HEK293 (cell line): Measurements from ENCODE around the gene RGS19.

Experiments used
- CTCF ChIA-PET: fragments of 350-600 bp; formaldehyde crosslinking; extraction: SDS; loops from one replicate; lab custom pipeline; 2021; ENCODE audit warnings: antibody characterized with exemption; lab: Yijun Ruan, JAX
- POLR2A ChIA-PET: fragments of 300-600 bp; formaldehyde crosslinking; extraction: SDS; loops from one replicate; lab custom pipeline; 2020; ENCODE audit warnings: antibody characterized with exemption, inconsistent platforms; lab: Yijun Ruan, JAX
- H3K27ac ChIP-seq: fragments of 200-500 bp; sonication (Bioruptor generic); 2 replicates; pipeline ENCODE4 v1.5.1; 2014; ENCODE audit warnings: low read depth, low read length, control low read depth, inconsistent platforms; ENCODE audit errors: extremely low read depth
- H3K36me3 ChIP-seq, 2 experiments: fragments of 200-500 bp in 1 of 2; sonication (Bioruptor generic) in 1 of 2; 1 replicate in 1 of 2; 2 replicates in 1 of 2; pipeline ENCODE4 v1.5.1; 2014 to 2017; ENCODE audit warnings: inconsistent platforms in 2 of 2, low read length in 2 of 2; ENCODE audit not compliant: control insufficient read depth in 2 of 2, insufficient read depth in 1 of 2
- H3K4me1 ChIP-seq: fragments of 200-500 bp; sonication (Bioruptor generic); 2 replicates; pipeline ENCODE4 v1.5.1; 2014; ENCODE audit warnings: mild to moderate bottlenecking, low read length, inconsistent platforms; ENCODE audit not compliant: control insufficient read depth, insufficient read depth
- H3K4me3 ChIP-seq: 2 replicates; pipeline ENCODE4 v1.5.1; 2011; ENCODE audit warnings: low read depth, mild to moderate bottlenecking, control low read depth, low read length, moderate library complexity
- H3K9me3 ChIP-seq: fragments of 200-500 bp; sonication (Bioruptor generic); 2 replicates; pipeline ENCODE4 v1.5.1; 2014; ENCODE audit warnings: low read depth, low read length, inconsistent platforms; ENCODE audit not compliant: control insufficient read depth, insufficient read depth
- ZNF174 ChIP-seq: fragments of 450-650 bp; formaldehyde crosslinking; IDR thresholded peaks from 2 replicates; pipeline ENCODE4 v1.5.0; 2017; ENCODE audit warnings: missing biosample characterization, mild to moderate bottlenecking, missing genetic modification characterization
- ZNF19 ChIP-seq: fragments of 450-650 bp; formaldehyde crosslinking; IDR thresholded peaks from 2 replicates; pipeline ENCODE4; 2016; ENCODE audit warnings: missing biosample characterization, missing genetic modification characterization, low read depth
- ZNF221 ChIP-seq: fragments of 450-650 bp; formaldehyde crosslinking; IDR thresholded peaks from 2 replicates; pipeline ENCODE4 v1.5.1; 2017; ENCODE audit warnings: missing biosample characterization, missing genetic modification characterization, borderline replicate concordance
- ZNF391 ChIP-seq: fragments of 450-650 bp; formaldehyde crosslinking; IDR thresholded peaks from 2 replicates; pipeline ENCODE4 v1.5.1; 2016; ENCODE audit warnings: low read depth, missing biosample characterization, missing genetic modification characterization, borderline replicate concordance
- ZNF707 ChIP-seq: fragments of 450-650 bp; formaldehyde crosslinking; IDR thresholded peaks from 2 replicates; pipeline ENCODE4 v1.5.1; 2016; ENCODE audit warnings: missing biosample characterization, missing genetic modification characterization
- TF ChIP-seq, protein P1 (sequence below): fragments of 450-650 bp; formaldehyde crosslinking; IDR thresholded peaks from 2 replicates; pipeline ENCODE4 v1.5.1; 2016; ENCODE audit warnings: missing biosample characterization, missing genetic modification characterization, low read depth
- TF ChIP-seq, protein P2 (sequence below): fragments of 450-650 bp; formaldehyde crosslinking; IDR thresholded peaks from 2 replicates; pipeline ENCODE4 v1.5.1; 2016; ENCODE audit warnings: missing biosample characterization, missing genetic modification characterization, borderline replicate concordance
- TF ChIP-seq, protein P3 (sequence below): fragments of 450-650 bp; formaldehyde crosslinking; IDR thresholded peaks from 2 replicates; pipeline ENCODE4 v1.5.1; 2016; ENCODE audit warnings: missing biosample characterization, missing genetic modification characterization, borderline replicate concordance
- TF ChIP-seq, protein P4 (sequence below): fragments of 450-650 bp; formaldehyde crosslinking; IDR thresholded peaks from 2 replicates; pipeline ENCODE4 v1.5.1; 2016; ENCODE audit warnings: missing biosample characterization, missing genetic modification characterization
- TF ChIP-seq, protein P5 (sequence below): fragments of 450-650 bp; formaldehyde crosslinking; IDR thresholded peaks from 2 replicates; pipeline ENCODE4; 2016; ENCODE audit warnings: missing biosample characterization, missing genetic modification characterization
- TF ChIP-seq, protein P6 (sequence below): fragments of 450-650 bp; formaldehyde crosslinking; IDR thresholded peaks from 2 replicates; pipeline ENCODE4 v1.5.1; 2016; ENCODE audit warnings: missing biosample characterization, missing genetic modification characterization
- TF ChIP-seq, protein P7 (sequence below): fragments of 450-650 bp; formaldehyde crosslinking; IDR thresholded peaks from 2 replicates; pipeline ENCODE4 v1.5.1; 2017; ENCODE audit warnings: missing biosample characterization, mild to moderate bottlenecking, missing genetic modification characterization, moderate library complexity

Gene RGS19

DNA sequence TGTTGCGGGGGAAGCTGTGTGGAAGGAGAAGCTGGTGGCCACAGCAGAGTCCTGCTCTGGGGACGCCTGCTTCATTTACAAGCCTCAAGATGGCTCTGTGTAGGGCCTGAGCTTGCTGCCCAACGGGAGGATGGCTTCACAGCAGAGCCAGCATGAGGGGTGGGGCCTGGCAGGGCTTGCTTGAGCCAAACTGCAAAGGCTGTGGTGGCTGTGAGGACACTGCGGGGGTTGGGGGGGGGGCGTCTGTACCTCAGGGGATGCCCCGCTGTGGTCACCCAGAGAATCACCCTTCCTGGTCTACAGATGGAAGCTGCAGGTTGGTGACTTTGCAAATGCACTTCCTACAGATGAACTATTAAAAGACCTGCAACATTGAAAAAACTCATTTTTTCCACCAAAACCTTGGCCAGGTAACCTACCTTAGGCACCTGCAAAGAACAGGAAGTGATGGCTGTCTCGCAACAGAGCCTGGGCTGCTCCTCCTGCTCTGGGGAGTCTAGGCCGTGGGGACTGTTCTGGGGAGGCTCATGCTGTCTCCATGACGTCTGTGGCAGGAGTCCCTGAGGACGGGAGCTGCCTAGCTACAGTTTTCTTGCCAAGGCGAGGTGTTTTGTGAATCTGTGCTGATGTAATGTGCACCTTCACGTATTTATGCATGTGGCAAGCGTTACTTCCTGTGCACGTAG, 20.7 kb upstream of the RGS19 start:
- TF ChIP-seq, protein P1, sequence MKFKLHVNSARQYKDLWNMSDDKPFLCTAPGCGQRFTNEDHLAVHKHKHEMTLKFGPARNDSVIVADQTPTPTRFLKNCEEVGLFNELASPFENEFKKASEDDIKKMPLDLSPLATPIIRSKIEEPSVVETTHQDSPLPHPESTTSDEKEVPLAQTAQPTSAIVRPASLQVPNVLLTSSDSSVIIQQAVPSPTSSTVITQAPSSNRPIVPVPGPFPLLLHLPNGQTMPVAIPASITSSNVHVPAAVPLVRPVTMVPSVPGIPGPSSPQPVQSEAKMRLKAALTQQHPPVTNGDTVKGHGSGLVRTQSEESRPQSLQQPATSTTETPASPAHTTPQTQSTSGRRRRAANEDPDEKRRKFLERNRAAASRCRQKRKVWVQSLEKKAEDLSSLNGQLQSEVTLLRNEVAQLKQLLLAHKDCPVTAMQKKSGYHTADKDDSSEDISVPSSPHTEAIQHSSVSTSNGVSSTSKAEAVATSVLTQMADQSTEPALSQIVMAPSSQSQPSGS (tag by site-specific recombination) = no peak
- no peak for TF ChIP-seq ZNF221
- TF ChIP-seq, protein P2, sequence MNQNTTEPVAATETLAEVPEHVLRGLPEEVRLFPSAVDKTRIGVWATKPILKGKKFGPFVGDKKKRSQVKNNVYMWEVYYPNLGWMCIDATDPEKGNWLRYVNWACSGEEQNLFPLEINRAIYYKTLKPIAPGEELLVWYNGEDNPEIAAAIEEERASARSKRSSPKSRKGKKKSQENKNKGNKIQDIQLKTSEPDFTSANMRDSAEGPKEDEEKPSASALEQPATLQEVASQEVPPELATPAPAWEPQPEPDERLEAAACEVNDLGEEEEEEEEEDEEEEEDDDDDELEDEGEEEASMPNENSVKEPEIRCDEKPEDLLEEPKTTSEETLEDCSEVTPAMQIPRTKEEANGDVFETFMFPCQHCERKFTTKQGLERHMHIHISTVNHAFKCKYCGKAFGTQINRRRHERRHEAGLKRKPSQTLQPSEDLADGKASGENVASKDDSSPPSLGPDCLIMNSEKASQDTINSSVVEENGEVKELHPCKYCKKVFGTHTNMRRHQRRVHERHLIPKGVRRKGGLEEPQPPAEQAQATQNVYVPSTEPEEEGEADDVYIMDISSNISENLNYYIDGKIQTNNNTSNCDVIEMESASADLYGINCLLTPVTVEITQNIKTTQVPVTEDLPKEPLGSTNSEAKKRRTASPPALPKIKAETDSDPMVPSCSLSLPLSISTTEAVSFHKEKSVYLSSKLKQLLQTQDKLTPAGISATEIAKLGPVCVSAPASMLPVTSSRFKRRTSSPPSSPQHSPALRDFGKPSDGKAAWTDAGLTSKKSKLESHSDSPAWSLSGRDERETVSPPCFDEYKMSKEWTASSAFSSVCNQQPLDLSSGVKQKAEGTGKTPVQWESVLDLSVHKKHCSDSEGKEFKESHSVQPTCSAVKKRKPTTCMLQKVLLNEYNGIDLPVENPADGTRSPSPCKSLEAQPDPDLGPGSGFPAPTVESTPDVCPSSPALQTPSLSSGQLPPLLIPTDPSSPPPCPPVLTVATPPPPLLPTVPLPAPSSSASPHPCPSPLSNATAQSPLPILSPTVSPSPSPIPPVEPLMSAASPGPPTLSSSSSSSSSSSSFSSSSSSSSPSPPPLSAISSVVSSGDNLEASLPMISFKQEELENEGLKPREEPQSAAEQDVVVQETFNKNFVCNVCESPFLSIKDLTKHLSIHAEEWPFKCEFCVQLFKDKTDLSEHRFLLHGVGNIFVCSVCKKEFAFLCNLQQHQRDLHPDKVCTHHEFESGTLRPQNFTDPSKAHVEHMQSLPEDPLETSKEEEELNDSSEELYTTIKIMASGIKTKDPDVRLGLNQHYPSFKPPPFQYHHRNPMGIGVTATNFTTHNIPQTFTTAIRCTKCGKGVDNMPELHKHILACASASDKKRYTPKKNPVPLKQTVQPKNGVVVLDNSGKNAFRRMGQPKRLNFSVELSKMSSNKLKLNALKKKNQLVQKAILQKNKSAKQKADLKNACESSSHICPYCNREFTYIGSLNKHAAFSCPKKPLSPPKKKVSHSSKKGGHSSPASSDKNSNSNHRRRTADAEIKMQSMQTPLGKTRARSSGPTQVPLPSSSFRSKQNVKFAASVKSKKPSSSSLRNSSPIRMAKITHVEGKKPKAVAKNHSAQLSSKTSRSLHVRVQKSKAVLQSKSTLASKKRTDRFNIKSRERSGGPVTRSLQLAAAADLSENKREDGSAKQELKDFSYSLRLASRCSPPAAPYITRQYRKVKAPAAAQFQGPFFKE (tag by site-specific recombination) = no peak
- TF ChIP-seq ZNF707 (tag by site-specific recombination) = no peak
- TF ChIP-seq, protein P3, sequence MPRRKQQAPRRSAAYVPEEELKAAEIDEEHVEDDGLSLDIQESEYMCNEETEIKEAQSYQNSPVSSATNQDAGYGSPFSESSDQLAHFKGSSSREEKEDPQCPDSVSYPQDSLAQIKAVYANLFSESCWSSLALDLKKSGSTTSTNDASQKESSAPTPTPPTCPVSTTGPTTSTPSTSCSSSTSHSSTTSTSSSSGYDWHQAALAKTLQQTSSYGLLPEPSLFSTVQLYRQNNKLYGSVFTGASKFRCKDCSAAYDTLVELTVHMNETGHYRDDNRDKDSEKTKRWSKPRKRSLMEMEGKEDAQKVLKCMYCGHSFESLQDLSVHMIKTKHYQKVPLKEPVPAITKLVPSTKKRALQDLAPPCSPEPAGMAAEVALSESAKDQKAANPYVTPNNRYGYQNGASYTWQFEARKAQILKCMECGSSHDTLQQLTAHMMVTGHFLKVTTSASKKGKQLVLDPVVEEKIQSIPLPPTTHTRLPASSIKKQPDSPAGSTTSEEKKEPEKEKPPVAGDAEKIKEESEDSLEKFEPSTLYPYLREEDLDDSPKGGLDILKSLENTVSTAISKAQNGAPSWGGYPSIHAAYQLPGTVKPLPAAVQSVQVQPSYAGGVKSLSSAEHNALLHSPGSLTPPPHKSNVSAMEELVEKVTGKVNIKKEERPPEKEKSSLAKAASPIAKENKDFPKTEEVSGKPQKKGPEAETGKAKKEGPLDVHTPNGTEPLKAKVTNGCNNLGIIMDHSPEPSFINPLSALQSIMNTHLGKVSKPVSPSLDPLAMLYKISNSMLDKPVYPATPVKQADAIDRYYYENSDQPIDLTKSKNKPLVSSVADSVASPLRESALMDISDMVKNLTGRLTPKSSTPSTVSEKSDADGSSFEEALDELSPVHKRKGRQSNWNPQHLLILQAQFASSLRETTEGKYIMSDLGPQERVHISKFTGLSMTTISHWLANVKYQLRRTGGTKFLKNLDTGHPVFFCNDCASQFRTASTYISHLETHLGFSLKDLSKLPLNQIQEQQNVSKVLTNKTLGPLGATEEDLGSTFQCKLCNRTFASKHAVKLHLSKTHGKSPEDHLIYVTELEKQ (tag by site-specific recombination) = no peak
- no peak for TF ChIP-seq ZNF174 (tag by site-specific recombination)
- TF ChIP-seq, protein P4, sequence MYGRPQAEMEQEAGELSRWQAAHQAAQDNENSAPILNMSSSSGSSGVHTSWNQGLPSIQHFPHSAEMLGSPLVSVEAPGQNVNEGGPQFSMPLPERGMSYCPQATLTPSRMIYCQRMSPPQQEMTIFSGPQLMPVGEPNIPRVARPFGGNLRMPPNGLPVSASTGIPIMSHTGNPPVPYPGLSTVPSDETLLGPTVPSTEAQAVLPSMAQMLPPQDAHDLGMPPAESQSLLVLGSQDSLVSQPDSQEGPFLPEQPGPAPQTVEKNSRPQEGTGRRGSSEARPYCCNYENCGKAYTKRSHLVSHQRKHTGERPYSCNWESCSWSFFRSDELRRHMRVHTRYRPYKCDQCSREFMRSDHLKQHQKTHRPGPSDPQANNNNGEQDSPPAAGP (tag by site-specific recombination) = no peak
- TF ChIP-seq, protein P5, sequence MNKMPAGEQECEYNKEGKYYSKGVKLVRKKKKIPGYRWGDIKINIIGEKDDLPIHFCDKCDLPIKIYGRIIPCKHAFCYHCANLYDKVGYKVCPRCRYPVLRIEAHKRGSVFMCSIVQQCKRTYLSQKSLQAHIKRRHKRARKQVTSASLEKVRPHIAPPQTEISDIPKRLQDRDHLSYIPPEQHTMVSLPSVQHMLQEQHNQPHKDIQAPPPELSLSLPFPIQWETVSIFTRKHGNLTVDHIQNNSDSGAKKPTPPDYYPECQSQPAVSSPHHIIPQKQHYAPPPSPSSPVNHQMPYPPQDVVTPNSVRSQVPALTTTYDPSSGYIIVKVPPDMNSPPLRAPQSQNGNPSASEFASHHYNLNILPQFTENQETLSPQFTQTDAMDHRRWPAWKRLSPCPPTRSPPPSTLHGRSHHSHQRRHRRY (tag by site-specific recombination) = no peak
- TF ChIP-seq ZNF391 (tag by site-specific recombination) = no peak
- TF ChIP-seq, protein P6, sequence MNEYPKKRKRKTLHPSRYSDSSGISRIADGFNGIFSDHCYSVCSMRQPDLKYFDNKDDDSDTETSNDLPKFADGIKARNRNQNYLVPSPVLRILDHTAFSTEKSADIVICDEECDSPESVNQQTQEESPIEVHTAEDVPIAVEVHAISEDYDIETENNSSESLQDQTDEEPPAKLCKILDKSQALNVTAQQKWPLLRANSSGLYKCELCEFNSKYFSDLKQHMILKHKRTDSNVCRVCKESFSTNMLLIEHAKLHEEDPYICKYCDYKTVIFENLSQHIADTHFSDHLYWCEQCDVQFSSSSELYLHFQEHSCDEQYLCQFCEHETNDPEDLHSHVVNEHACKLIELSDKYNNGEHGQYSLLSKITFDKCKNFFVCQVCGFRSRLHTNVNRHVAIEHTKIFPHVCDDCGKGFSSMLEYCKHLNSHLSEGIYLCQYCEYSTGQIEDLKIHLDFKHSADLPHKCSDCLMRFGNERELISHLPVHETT = no peak
- no peak for TF ChIP-seq ZNF19
- TF ChIP-seq, protein P7, sequence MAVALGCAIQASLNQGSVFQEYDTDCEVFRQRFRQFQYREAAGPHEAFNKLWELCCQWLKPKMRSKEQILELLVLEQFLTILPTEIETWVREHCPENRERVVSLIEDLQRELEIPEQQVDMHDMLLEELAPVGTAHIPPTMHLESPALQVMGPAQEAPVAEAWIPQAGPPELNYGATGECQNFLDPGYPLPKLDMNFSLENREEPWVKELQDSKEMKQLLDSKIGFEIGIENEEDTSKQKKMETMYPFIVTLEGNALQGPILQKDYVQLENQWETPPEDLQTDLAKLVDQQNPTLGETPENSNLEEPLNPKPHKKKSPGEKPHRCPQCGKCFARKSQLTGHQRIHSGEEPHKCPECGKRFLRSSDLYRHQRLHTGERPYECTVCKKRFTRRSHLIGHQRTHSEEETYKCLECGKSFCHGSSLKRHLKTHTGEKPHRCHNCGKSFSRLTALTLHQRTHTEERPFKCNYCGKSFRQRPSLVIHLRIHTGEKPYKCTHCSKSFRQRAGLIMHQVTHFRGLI (tag by site-specific recombination) = no peak
- Histone ChIP-seq H3K36me3 (no peaks in the 10 kb centered on the region), H3K4me1 (no peaks in the 10 kb centered on the region), H3K9me3 (no peaks in the 10 kb centered on the region), H3K4me3 (no peak overlapping the region), H3K27ac (no peak overlapping the region)
- ChIA-PET POLR2A (no interaction called here), CTCF (interaction anchor here (0.6 to 1.1 kb wide), 4 partner anchors 16 to 159 kb away, joined by 3 to 6 read pairs (median 3); no protein-coding TSS in a partner anchor)
